HL-60 (cell line): ENCODE results near the gene ZMIZ1.

Experiments
- DNase-seq, 2 experiments: peaks; one replicate each; pipeline ENCODE4 v3.0.0-alpha.2; 2010 to 2020; ENCODE audit warnings: low read depth in 1 of 2, low spot score in 1 of 2
- H3K27ac ChIP-seq: fragments of 250-450 bp; sonication (Bioruptor Pico); replicated peaks from 2 replicates; pipeline ENCODE4 v1.5.1; 2020; ENCODE audit warnings: mild to moderate bottlenecking, moderate library complexity
- H3K27me3 ChIP-seq: fragments of 250-450 bp; sonication (Bioruptor Pico); 2 replicates; pipeline ENCODE4 v1.5.1; 2021; ENCODE audit warnings: mild to moderate bottlenecking, moderate library complexity; ENCODE audit not compliant: insufficient read depth, poor library complexity, severe bottlenecking
- H3K4me3 ChIP-seq: replicated peaks from 2 replicates; pipeline ENCODE4 v1.5.1; 2011; ENCODE audit warnings: mild to moderate bottlenecking, control low read depth, low read length; ENCODE audit not compliant: insufficient read depth
- CTCF ChIP-seq: IDR thresholded peaks from one replicate; pipeline ENCODE4 v1.5.1; 2011; ENCODE audit warnings: low read length, control low read depth, inconsistent platforms; ENCODE audit not compliant: insufficient read depth
- GABPA ChIP-seq: IDR thresholded peaks from 2 replicates; pipeline ENCODE4 v1.6.1; 2012; ENCODE audit warnings: low read depth
- POLR2AphosphoS5 ChIP-seq: IDR thresholded peaks from 2 replicates; pipeline ENCODE4 v1.6.1; 2012; ENCODE audit warnings: low read depth
- REST ChIP-seq: IDR thresholded peaks from 2 replicates; pipeline ENCODE4 v1.6.1; 2012; ENCODE audit warnings: low read depth; ENCODE audit not compliant: insufficient replicate concordance
- SPI1 ChIP-seq: IDR thresholded peaks from 2 replicates; pipeline ENCODE4 v1.6.1; 2012; ENCODE audit warnings: low read depth, mild to moderate bottlenecking, borderline replicate concordance

The ZMIZ1 gene

GRCh38 chr10:79095316-79095715, 26.6 kb downstream of the ZMIZ1 start:
- Histone ChIP-seq H3K4me3 (no peak overlapping the region), H3K27me3 (no peaks in the 10 kb centered on the region), H3K27ac (peak overlapping the region; percentile 90)
- TF ChIP-seq SPI1: no peak
- no peak for TF ChIP-seq POLR2AphosphoS5
- TF ChIP-seq GABPA: no peak
- no peak for TF ChIP-seq REST
- no peak for TF ChIP-seq CTCF
- no peak for DNase-seq

- H3K27me3 ChIP-seq: no peaks in the 10 kb centered on the region
- TF ChIP-seq GABPA (no peak), SPI1 (no peak), REST (no peak), CTCF (no peak), POLR2AphosphoS5 (no peak)
These were observed 27.7 kb downstream of the ZMIZ1 start for GRCh38 chr10:79096514-79096913.

GRCh38 chr10:79097021-79097872, 28.5 kb downstream of the ZMIZ1 start:
- no peak overlapping the region for H3K4me3 ChIP-seq
- no peaks in the 10 kb centered on the region for H3K27me3 ChIP-seq
- H3K27ac ChIP-seq: no peak overlapping the region
- no peak for DNase-seq
- TF ChIP-seq CTCF (no peak), GABPA (no peak), REST (no peak), POLR2AphosphoS5 (no peak), SPI1 (no peak)

More at GRCh38 chr10:79096514-79096913, 27.7 kb downstream of the ZMIZ1 start:
- Histone ChIP-seq H3K27ac (no peak overlapping the region), H3K4me3 (no peak overlapping the region)
- no peak for DNase-seq
